GM12873 (cell line): ENCODE measurements around the gene IGHMBP2.

Source experiments
- CTCF ChIP-seq: IDR thresholded peaks from 2 replicates; pipeline ENCODE4 v1.5.1; 2012; ENCODE audit warnings: low read depth, mild to moderate bottlenecking, moderate library complexity, low read length, control low read depth; ENCODE audit not compliant: insufficient read depth; ENCODE audit errors: missing control alignments

The IGHMBP2 gene

DNA sequence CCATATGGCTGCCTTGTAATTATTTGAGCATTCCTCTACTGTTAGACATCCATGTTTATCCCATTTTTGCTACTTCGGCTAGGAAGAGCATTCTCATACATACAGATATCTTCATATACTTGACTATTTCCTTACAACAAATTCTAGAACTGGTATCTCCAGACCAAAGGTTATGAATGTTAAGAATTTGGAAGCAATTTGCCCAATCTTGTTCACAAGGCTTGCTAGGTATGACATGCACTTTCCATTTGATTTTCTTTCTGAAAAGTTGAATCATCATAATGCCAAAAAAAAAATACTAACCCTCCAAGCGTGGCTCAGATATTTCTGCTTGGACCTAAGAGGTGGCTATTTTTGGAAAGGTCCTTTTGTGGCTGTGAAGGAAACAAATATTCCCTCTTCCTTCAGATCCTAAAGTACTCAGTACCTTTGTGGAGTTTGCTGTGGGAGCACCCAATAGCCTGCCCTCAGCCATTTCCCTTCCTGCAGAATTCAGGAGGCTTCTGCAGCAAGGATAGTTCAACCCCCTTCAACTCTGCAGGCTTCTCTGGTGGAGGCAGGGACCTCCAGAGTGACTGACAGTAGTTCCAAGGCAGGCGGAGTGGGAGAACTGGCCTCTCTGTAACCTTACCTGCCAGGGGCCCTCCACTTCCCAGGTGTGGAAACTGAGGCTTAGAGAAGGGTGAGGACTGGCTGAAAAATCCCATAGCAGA lies 40.0 kb upstream of the IGHMBP2 start:
- no peak for TF ChIP-seq CTCF

DNA sequence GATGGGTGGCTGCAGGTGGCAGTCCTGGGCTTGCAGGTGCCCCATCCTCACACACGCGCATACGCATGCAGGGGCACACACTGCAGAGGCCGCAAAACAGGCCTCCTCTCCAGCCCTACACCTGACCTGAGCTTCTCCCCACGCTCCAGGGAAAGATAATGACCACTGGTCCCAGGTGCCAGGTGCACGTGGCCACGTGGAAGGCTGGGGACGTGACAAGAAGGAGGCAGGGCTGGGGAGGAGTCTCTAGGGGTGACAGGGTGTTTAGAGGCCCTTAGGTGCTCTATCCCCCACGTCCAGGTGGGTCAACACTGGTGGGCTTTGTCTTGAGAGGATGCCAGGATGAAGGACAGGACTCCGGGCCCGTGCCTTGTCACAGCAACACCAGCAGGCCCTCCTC lies 38.5 kb upstream of the IGHMBP2 start:
- TF ChIP-seq CTCF = no peak

DNA sequence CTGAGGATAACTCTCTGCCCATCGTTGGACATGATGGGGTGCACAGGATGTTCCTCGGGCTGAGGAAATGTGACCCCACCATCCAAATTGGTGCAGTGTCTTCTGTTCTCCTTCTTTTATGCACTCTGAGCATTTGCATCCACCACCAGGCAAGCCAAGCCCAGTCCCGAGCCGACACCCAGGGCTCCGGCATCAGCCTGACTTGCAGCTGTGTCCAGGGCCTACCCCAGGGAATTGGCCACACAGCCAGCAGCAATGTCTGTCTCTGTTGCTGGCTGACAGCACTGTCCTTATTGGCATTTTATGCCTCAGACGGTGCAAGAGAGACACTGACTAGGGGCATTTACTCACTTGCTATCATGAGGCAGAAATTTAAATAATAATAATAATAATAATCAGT lies 36.6 kb upstream of the IGHMBP2 start:
- TF ChIP-seq CTCF = no peak

DNA sequence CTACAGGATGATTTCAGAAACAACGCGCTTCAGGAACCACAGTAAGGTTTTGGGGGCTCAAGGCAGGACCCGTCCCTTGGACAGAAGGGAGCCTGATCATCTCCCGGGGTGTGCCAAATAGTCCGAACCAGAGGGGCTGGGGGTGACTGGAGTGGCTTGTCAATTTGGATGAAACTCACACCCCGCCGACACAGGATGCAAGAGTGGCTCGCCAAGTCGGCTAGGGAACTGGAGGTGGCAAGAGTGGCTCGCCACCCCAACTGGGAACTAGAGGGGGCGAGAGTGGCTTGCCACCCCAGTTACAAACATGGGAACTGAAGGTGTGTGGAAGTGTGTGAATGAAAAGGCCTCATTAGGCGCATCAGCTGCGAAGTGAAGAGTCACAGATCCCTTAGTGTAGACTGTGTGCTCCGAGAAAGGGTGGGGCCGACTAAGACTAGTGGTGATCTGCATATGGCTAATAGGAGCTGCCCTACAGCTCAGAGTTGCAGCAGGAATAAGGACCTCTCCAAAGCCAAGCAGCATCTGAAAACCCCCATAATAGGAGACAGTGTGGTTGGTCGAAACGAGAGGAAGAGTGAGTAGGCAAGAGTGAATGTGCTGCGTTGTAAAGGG lies 35.4 kb upstream of the IGHMBP2 start:
- TF ChIP-seq CTCF = no peak

GRCh38 chr11:68870470-68870869 lies 33.2 kb upstream of the IGHMBP2 start:
- TF ChIP-seq CTCF = no peak

DNA sequence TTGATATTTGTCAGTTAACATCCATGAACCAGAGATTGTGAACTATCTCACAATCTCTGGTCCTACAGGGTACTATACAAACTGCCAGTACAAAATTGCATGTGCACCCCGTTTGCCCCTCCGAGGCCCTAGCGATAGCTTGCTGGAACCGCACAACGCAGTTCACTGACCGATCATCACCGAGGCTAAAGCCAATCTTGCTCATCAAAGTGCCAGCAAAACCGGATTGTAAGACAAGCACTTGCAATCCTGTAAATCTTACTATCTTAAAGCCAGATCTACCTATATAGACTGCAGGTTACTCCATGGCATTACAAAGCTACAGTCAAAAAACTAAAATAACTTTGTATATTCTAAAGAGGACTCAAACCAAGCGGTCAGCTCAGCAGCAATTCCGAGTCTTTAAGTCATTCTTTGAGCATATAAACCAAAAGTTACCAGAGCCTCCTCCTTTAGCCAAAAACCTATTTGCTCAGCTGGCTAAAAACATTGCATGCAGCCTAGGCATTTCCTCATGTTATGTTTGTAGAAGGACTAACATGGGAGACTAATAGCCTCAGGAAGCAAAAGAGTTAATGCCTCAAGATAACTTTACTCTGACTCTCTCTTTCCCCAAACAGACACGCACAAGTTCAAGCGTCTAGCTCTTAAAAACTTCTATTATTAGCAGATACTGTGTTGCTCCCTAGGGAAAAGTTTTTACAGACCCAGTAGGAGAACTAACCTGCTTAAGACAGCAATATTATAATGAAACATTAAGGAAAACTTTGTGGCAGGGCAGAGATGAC lies 31.3 kb upstream of the IGHMBP2 start:
- no peak for TF ChIP-seq CTCF

- no peak for TF ChIP-seq CTCF
Observed at GRCh38 chr11:68878022-68878421, 25.7 kb upstream of the IGHMBP2 start.
